SK-N-SH treated with all-trans-retinoic acid at 6 μM for 48 hours (cell line): ENCODE data around the gene AKT1.

Experiments used
- ATAC-seq: fragments of 200-7000 bp; cut with Tn5 transposase; 3 replicates; pipeline ENCODE4 v1.9.1; 2020; ENCODE audit warnings: mild to moderate bottlenecking, moderate library complexity
- ARNTL ChIP-seq: fragments of 450-650 bp; formaldehyde crosslinking; IDR thresholded peaks from 2 replicates; pipeline ENCODE4 v1.5.0; 2020; ENCODE audit warnings: low read depth, mild to moderate bottlenecking, moderate library complexity, borderline replicate concordance
- BACH2 ChIP-seq: fragments of 250-450 bp; sonication (Bioruptor Pico); IDR thresholded peaks from 2 replicates; pipeline ENCODE4 v1.9.0; 2021; ENCODE audit warnings: mild to moderate bottlenecking, borderline replicate concordance
- CREB5 ChIP-seq: fragments of 250-450 bp; sonication (Bioruptor Pico); IDR thresholded peaks from 2 replicates; pipeline ENCODE4 v1.5.1; 2020; ENCODE audit warnings: low read depth, mild to moderate bottlenecking, moderate library complexity
- CSDC2 ChIP-seq: fragments of 250-450 bp; sonication (Bioruptor Pico); IDR thresholded peaks from 2 replicates; pipeline ENCODE4 v1.5.0; 2020; ENCODE audit warnings: mild to moderate bottlenecking, moderate library complexity
- ESRRG ChIP-seq: fragments of 250-450 bp; sonication (Bioruptor Pico); IDR thresholded peaks from 2 replicates; pipeline ENCODE4 v1.6.1; 2021; ENCODE audit warnings: mild to moderate bottlenecking
- GLIS3 ChIP-seq: fragments of 250-450 bp; sonication (Bioruptor Pico); IDR thresholded peaks from 2 replicates; pipeline ENCODE4 v1.5.0; 2020; ENCODE audit warnings: mild to moderate bottlenecking, moderate library complexity
- ISL1 ChIP-seq: fragments of 250-450 bp; sonication (Bioruptor Pico); IDR thresholded peaks from 2 replicates; pipeline ENCODE4 v2.1.2; 2022; ENCODE audit warnings: mild to moderate bottlenecking, moderate library complexity
- OSR1 ChIP-seq: fragments of 250-450 bp; sonication (Bioruptor Pico); IDR thresholded peaks from 2 replicates; pipeline ENCODE4 v1.8.0; 2022; ENCODE audit warnings: moderate library complexity, mild to moderate bottlenecking, inconsistent platforms
- PATZ1 ChIP-seq: fragments of 250-450 bp; sonication (Bioruptor Pico); IDR thresholded peaks from 2 replicates; pipeline ENCODE4 v1.8.0; 2020; ENCODE audit warnings: mild to moderate bottlenecking, moderate library complexity, borderline replicate concordance
- POU6F1 ChIP-seq: fragments of 250-450 bp; sonication (Bioruptor Pico); IDR thresholded peaks from 2 replicates; pipeline ENCODE4 v1.8.0; 2021; ENCODE audit warnings: low read depth, mild to moderate bottlenecking, moderate library complexity, borderline replicate concordance
- PPARA ChIP-seq: fragments of 250-450 bp; sonication (Bioruptor Pico); IDR thresholded peaks from 2 replicates; pipeline ENCODE4 v1.5.0; 2020; ENCODE audit warnings: mild to moderate bottlenecking, borderline replicate concordance
- RARB ChIP-seq: fragments of 250-450 bp; sonication (Bioruptor Pico); IDR thresholded peaks from 2 replicates; pipeline ENCODE4 v1.8.0; 2021; ENCODE audit warnings: mild to moderate bottlenecking, moderate library complexity
- SNAI2 ChIP-seq: fragments of 250-450 bp; sonication (Bioruptor Pico); IDR thresholded peaks from 2 replicates; pipeline ENCODE4 v1.5.0; 2020; ENCODE audit warnings: mild to moderate bottlenecking, moderate library complexity
- TCF4 ChIP-seq: fragments of 250-450 bp; sonication (Bioruptor Pico); IDR thresholded peaks from 2 replicates; pipeline ENCODE4 v1.8.0; 2021; ENCODE audit warnings: mild to moderate bottlenecking, moderate library complexity, borderline replicate concordance
- ZC3H10 ChIP-seq: fragments of 250-450 bp; sonication (Bioruptor Pico); IDR thresholded peaks from 2 replicates; pipeline ENCODE4 v1.5.1; 2021; ENCODE audit warnings: mild to moderate bottlenecking, moderate library complexity
- ZFP3 ChIP-seq: fragments of 250-450 bp; sonication (Bioruptor Pico); IDR thresholded peaks from 2 replicates; pipeline ENCODE4 v1.5.0; 2020; ENCODE audit warnings: mild to moderate bottlenecking, moderate library complexity
- ZFP30 ChIP-seq: fragments of 450-650 bp; formaldehyde crosslinking; IDR thresholded peaks from 2 replicates; pipeline ENCODE4 v1.5.0; 2022; ENCODE audit warnings: mild to moderate bottlenecking, moderate library complexity
- ZNF565 ChIP-seq: fragments of 450-650 bp; formaldehyde crosslinking; conservative IDR thresholded peaks from 2 replicates; pipeline ENCODE4 v1.5.0; 2020; ENCODE audit warnings: low read depth, mild to moderate bottlenecking, moderate library complexity
- ZNF70 ChIP-seq: fragments of 450-650 bp; formaldehyde crosslinking; IDR thresholded peaks from 2 replicates; pipeline ENCODE4 v1.5.0; 2020; ENCODE audit warnings: mild to moderate bottlenecking, moderate library complexity
- ZNF8 ChIP-seq: fragments of 450-650 bp; formaldehyde crosslinking; IDR thresholded peaks from 2 replicates; pipeline ENCODE4 v1.5.0; 2020; ENCODE audit warnings: mild to moderate bottlenecking, moderate library complexity
- TF ChIP-seq, protein P1 (sequence below): fragments of 250-450 bp; sonication (Bioruptor Pico); IDR thresholded peaks from 2 replicates; pipeline ENCODE4 v1.5.1; 2021; ENCODE audit warnings: mild to moderate bottlenecking, moderate library complexity

The AKT1 gene

DNA sequence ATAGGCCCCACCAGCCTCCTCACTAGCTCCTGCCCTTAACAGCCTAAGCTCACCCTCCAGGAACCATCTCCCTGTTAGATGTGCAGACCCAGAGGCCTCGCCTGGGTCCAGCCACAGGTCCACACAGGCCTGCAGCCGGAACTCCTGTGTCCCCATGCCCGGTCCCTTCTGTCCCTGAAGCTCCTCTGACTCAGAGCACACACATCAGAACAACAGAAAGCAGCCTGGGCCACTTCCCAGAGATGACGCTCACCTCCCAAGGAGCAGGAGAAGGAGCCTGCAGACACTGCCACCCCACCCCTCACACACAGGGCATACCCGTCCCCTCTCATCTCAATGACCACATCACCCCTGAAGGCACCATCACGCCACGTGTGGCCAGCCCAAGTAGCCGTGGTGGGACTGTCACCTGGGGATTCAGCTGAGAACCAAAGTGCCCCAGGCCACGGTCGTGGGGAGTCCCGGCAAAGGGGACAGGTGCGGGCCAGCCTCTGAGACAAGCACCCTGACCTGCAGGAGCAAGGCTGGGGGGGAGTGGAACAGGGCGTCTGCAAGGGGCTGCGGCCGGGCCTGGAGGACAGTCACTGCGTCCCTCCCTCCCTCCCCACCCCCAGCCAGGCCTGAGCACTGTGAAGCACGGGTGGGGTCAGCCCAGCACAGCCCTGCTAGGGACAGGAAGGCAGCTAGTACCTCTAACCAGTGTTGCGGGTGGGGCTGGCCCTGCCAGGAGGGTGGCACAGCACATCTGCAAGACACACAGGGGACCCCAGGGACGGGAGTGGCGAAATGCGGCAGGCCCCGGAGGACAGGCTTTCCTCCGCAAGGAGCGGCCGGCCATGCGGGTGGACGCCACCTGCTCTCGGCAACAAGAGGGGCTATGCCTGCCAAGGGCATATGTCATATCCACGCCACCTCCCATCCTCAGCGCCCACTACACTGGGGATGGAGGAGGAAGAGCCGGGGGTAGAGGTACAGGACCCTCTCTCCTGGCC is 5.5 kb downstream of the AKT1 start:
- TF ChIP-seq BACH2 (CRISPR knock-in tag) (no peak), ESRRG (no peak), ZNF8 (CRISPR knock-in tag) (no peak), ZNF565 (CRISPR knock-in tag) (no peak)
- no peak for ATAC-seq

DNA sequence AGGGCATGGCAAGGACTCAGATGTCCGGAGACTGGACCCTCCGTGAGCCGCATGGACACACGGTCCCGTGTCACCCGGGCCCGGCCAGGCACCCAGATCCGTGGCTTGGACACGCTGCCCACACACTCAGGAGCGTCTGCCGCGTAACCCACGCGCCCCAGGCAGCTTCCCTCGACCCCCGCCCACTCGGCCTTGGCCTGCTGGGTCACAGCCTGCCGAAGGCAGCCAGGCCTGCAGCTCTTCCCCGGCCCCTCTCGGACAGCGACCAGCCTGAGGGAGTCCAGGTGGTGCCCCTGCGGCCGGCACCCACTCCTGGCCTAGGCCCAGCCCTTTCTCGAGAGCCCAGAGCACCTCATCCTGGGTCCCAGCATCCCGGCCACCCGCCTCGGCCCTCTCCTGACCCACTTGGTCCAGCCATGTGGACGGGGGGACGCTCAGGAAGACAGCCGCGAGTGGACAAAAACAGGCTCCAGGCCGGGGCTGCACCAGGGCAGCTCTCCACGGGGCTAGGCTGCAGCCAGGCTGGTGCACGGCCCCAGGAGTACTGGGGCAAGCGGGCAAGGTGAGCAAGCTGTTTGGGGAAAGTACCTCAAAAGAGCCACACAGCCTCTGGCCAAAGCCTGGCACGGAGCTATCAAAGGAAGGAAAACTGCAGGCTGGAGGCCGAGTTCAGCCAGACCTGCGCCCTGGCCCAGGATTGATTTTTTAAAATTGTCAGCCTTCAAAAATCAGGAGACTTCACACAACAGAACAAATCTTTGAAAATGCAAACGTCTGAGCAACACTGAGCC is 6.5 kb downstream of the AKT1 start:
- no peak for ATAC-seq

GRCh38 chr14:104788161-104788818 is 7.3 kb downstream of the AKT1 start:
- TF ChIP-seq ISL1 (CRISPR knock-in tag) (no peak), BACH2 (CRISPR knock-in tag) (no peak), RARB (CRISPR knock-in tag) (no peak)
- no peak for ATAC-seq

More for the DNA sequence above, 6.5 kb downstream of the AKT1 start:
- TF ChIP-seq CSDC2 (CRISPR knock-in tag) = no peak
- no peak for TF ChIP-seq PATZ1 (CRISPR knock-in tag)
- no peak for TF ChIP-seq RARB (CRISPR knock-in tag)
- no peak for TF ChIP-seq ZNF8 (CRISPR knock-in tag)
- TF ChIP-seq ESRRG = no peak
- no peak for TF ChIP-seq ZFP3 (CRISPR knock-in tag)
- no peak for TF ChIP-seq ISL1 (CRISPR knock-in tag)
- no peak for TF ChIP-seq SNAI2 (CRISPR knock-in tag)
- no peak for TF ChIP-seq BACH2 (CRISPR knock-in tag)
- no peak for TF ChIP-seq ZC3H10 (CRISPR knock-in tag)
- no peak for TF ChIP-seq GLIS3 (CRISPR knock-in tag)
- no peak for TF ChIP-seq ARNTL (CRISPR knock-in tag)
- TF ChIP-seq CREB5 (CRISPR knock-in tag) = no peak
- TF ChIP-seq, protein P1, sequence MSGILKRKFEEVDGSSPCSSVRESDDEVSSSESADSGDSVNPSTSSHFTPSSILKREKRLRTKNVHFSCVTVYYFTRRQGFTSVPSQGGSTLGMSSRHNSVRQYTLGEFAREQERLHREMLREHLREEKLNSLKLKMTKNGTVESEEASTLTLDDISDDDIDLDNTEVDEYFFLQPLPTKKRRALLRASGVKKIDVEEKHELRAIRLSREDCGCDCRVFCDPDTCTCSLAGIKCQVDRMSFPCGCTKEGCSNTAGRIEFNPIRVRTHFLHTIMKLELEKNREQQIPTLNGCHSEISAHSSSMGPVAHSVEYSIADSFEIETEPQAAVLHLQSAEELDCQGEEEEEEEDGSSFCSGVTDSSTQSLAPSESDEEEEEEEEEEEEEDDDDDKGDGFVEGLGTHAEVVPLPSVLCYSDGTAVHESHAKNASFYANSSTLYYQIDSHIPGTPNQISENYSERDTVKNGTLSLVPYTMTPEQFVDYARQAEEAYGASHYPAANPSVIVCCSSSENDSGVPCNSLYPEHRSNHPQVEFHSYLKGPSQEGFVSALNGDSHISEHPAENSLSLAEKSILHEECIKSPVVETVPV (CRISPR knock-in tag) = no peak
- TF ChIP-seq PPARA (CRISPR knock-in tag) = no peak
- TF ChIP-seq ZNF70 (CRISPR knock-in tag) = no peak
- no peak for TF ChIP-seq ZNF565 (CRISPR knock-in tag)
- no peak for TF ChIP-seq OSR1 (CRISPR knock-in tag)
- TF ChIP-seq ZFP30 = no peak

- ATAC-seq = no peak
- TF ChIP-seq ESRRG (no peak), ISL1 (CRISPR knock-in tag) (no peak), ZC3H10 (CRISPR knock-in tag) (no peak), CREB5 (CRISPR knock-in tag) (no peak), TCF4 (no peak), POU6F1 (no peak), ZNF565 (CRISPR knock-in tag) (no peak), PATZ1 (CRISPR knock-in tag) (no peak), ZNF70 (CRISPR knock-in tag) (no peak), ARNTL (CRISPR knock-in tag) (no peak), CSDC2 (CRISPR knock-in tag) (no peak), GLIS3 (CRISPR knock-in tag) (no peak), SNAI2 (CRISPR knock-in tag) (no peak), BACH2 (CRISPR knock-in tag) (no peak)
These were observed 7.8 kb downstream of the AKT1 start for GRCh38 chr14:104787736-104788135.
